Measurements from ENCODE around the gene MMEL1.

Gene MMEL1

DNA sequence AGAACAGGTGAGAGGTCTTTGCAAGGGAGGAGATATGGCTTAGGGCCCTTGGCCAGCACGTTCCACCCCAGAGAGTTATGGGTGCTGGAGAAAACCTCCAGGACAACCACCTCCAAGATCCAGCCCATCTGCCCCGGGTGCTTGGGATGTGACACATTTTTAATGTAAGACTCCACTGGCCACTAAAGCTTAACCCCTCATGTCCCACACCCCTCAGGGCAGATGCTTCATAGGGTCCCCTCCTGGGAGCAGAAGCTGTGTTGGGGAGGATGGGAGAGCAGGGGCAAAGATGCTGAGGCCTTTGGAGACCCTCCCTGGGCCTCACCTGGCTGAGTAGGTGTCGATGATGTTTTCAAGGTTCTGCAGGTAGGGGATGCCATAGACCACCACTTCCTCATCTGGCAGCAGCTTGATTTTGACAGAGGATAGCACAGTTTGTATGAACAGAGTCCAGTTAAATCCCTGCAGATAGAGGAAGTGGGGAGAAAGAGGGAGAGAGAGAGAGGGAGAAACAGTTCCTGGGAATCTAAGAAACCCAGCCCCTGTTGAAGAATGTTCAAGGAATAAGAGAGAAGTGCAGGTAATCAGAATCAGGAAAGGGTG, 34.4 kb downstream of the MMEL1 start:
- Histone ChIP-seq H3K4me1 (ENCODE audit: low read length) (no peaks in the 10 kb centered on the region), H3K27me3 (replicated peaks; ENCODE audit: insufficient read depth, low read length) (peaks cover 100% of the 10 kb centered on the region), H3K36me3 (replicated peaks; ENCODE audit: insufficient read depth, low read length) (no peaks in the 10 kb centered on the region), H3K9me3 (replicated peaks; ENCODE audit: insufficient read depth, low read length) (no peaks in the 10 kb centered on the region), H3K4me2 (ENCODE audit: low read depth, low read length) (no peak overlapping the region), H4K20me1 (ENCODE audit: insufficient read depth, low read length) (no peaks in the 10 kb centered on the region), H3K9me2 (replicated peaks; ENCODE audit: insufficient read depth, low read length) (no peaks in the 10 kb centered on the region), H3K27ac (ENCODE audit: low read length) (no peak overlapping the region), H3F3A (ENCODE audit: insufficient read depth, low read length) (no peaks in the 10 kb centered on the region), H2AFZ (ENCODE audit: low read length) (no peak overlapping the region), H3K9ac (ENCODE audit: low read length) (no peak overlapping the region), H3K79me2 (ENCODE audit: low read length) (no peaks in the 10 kb centered on the region), H3K4me3 (ENCODE audit: low read length) (no peak overlapping the region)
- TF ChIP-seq, protein P1, sequence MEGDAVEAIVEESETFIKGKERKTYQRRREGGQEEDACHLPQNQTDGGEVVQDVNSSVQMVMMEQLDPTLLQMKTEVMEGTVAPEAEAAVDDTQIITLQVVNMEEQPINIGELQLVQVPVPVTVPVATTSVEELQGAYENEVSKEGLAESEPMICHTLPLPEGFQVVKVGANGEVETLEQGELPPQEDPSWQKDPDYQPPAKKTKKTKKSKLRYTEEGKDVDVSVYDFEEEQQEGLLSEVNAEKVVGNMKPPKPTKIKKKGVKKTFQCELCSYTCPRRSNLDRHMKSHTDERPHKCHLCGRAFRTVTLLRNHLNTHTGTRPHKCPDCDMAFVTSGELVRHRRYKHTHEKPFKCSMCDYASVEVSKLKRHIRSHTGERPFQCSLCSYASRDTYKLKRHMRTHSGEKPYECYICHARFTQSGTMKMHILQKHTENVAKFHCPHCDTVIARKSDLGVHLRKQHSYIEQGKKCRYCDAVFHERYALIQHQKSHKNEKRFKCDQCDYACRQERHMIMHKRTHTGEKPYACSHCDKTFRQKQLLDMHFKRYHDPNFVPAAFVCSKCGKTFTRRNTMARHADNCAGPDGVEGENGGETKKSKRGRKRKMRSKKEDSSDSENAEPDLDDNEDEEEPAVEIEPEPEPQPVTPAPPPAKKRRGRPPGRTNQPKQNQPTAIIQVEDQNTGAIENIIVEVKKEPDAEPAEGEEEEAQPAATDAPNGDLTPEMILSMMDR (IDR thresholded peaks at IDR 0.05; ENCODE audit: low read length), result no peak
- TF ChIP-seq EZH2phosphoT487 (IDR thresholded peaks at IDR 0.05; ENCODE audit: low read length), result no peak
- no peak for TF ChIP-seq EZH2 (optimal IDR thresholded peaks at IDR 0.05; ENCODE audit: low read depth, low read length)
- DNase-seq, result no peak

DNA sequence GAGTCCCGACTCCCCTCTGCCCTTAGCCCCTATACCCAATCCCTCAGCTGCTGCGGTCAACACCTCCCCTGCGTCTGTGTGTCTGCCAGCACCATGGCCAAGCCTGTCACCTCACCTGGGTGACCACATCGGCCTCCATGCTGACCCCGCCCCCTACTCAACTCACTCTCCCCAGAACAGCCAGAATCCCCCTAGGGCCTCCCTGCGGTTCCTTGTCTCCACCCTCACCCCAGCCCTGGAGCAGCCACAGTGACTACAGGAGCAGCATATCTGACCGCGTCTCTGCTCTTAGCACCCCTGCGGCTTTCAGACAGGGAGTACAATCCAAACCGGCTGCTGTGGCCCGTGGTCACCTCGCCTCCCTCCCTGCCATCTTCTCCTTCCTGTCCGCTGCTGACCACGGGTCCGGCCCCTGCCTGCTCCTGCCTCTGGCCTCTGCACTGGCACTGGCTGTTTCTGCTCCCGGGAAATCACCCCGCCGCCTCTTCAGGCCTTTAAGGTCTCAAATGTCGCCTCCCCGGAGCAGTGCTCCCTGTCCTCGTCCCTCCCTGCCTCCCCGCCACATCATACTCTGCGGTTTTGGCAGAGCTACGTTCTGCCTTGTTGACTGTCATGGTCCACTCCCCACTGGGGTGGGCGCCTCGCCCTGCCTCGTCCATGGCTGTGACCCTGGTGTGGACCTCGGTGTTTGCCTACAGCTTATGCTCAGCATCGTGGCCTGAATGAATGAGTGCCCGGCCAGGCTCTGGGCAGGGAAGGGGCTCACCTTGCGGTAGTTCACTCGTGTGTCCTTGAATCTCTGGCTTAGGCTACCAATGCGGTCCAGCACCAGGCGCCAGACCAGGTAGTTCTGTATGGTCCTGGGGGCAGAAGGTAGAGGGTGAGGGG, 35.1 kb downstream of the MMEL1 start:
- Histone ChIP-seq H3K4me2 (ENCODE audit: low read depth, low read length) (no peak overlapping the region), H3K36me3 (replicated peaks; ENCODE audit: insufficient read depth, low read length) (no peaks in the 10 kb centered on the region), H3K4me1 (ENCODE audit: low read length) (no peaks in the 10 kb centered on the region), H3K9me2 (replicated peaks; ENCODE audit: insufficient read depth, low read length) (no peaks in the 10 kb centered on the region), H3F3A (ENCODE audit: insufficient read depth, low read length) (no peaks in the 10 kb centered on the region), H3K4me3 (ENCODE audit: low read length) (no peak overlapping the region), H4K20me1 (ENCODE audit: insufficient read depth, low read length) (no peaks in the 10 kb centered on the region), H3K9me3 (replicated peaks; ENCODE audit: insufficient read depth, low read length) (no peaks in the 10 kb centered on the region), H3K79me2 (ENCODE audit: low read length) (no peaks in the 10 kb centered on the region), H3K27me3 (replicated peaks; ENCODE audit: insufficient read depth, low read length) (peaks cover 100% of the 10 kb centered on the region), H3K9ac (ENCODE audit: low read length) (no peak overlapping the region), H2AFZ (ENCODE audit: low read length) (no peak overlapping the region), H3K27ac (ENCODE audit: low read length) (no peak overlapping the region)
- DNase-seq, result no peak
- TF ChIP-seq EZH2phosphoT487 (IDR thresholded peaks at IDR 0.05; ENCODE audit: low read length) (no peak), EZH2 (optimal IDR thresholded peaks at IDR 0.05; ENCODE audit: low read depth, low read length) (no peak)
- TF ChIP-seq, protein P1 (IDR thresholded peaks at IDR 0.05; ENCODE audit: low read length), result no peak

DNA sequence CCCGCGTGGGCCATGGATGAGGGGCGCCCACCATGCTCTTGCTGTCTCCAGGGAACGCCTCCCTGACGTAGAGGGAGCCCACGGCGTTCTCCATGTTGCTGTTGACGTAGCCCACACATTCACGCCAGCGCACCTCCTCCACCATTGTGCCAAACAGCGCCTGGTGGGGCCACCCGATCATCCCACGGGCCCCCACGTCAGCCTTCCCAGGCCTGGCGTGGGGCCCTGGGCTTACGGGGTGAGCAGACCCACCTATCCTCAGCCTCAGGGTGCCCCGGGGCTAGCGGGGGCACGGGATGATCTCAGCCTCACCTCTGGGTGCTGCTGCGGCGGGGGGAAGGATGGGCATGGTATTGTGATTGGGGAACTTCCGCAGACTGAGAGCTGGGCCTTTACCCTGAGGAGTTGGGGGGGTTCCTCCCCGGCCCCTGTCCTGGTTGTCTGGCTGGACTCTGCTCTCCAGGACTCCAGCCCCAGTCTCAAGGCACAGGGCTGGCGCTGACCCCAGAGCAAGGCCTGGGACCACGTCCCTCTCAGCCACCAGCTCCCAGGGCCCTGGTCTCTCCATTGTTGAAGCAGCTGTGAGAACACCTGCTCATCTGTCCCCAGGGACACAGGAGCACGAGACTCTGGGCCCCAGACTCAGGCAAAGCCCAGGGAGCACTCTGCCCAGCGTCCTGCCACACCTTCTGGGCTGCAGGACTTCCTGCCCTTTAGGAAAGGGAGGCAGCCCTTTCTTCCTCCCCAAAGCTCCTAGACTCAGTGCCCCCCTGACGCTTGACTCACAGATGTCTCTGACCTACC, 36.1 kb downstream of the MMEL1 start:
- Histone ChIP-seq H3K4me1 (ENCODE audit: low read length) (no peaks in the 10 kb centered on the region), H2AFZ (ENCODE audit: low read length) (no peak overlapping the region), H3K79me2 (ENCODE audit: low read length) (no peaks in the 10 kb centered on the region), H3K4me2 (ENCODE audit: low read depth, low read length) (no peak overlapping the region), H3K9ac (ENCODE audit: low read length) (no peak overlapping the region), H3K27ac (ENCODE audit: low read length) (no peak overlapping the region), H3F3A (ENCODE audit: insufficient read depth, low read length) (no peaks in the 10 kb centered on the region), H3K9me2 (replicated peaks; ENCODE audit: insufficient read depth, low read length) (no peaks in the 10 kb centered on the region), H3K9me3 (replicated peaks; ENCODE audit: insufficient read depth, low read length) (no peaks in the 10 kb centered on the region), H4K20me1 (ENCODE audit: insufficient read depth, low read length) (no peaks in the 10 kb centered on the region), H3K4me3 (ENCODE audit: low read length) (no peak overlapping the region), H3K27me3 (replicated peaks; ENCODE audit: insufficient read depth, low read length) (peaks cover 93% of the 10 kb centered on the region), H3K36me3 (replicated peaks; ENCODE audit: insufficient read depth, low read length) (no peaks in the 10 kb centered on the region)
- no peak for TF ChIP-seq EZH2 (optimal IDR thresholded peaks at IDR 0.05; ENCODE audit: low read depth, low read length)
- TF ChIP-seq, protein P1 (IDR thresholded peaks at IDR 0.05; ENCODE audit: low read length), result no peak
- no peak for TF ChIP-seq EZH2phosphoT487 (IDR thresholded peaks at IDR 0.05; ENCODE audit: low read length)
- no peak for DNase-seq
